ENCODE results near the gene CPEB3.

DNA sequence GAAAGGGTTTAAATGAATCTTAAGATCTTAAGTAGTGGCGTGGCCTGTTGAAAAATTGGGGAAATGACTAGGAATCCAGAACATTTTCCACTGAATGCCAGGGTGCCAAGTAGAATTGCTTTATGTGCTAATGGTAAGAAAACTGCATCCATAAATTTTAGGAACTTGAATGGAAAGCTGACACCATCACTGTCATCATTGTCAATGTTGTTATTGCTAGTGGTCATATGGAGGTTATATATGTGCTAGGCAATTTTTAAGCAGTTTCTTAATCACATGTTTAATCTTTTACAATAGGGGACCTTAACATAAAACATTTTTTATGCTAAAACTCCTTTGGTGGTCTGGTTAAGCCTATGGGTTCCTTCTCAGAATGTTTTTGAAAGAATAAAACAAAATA is 13.2 kb upstream of the CPEB3 start:
- TF ChIP-seq PAX5 (IDR thresholded peaks at IDR 0.05; ENCODE audit: insufficient read depth, low read length, severe bottlenecking) (no peak), POLR2A (IDR thresholded peaks at IDR 0.05; ENCODE audit: low read depth, low read length) (no peak), POU2F2 (IDR thresholded peaks at IDR 0.05; ENCODE audit: low read depth, low read length) (no peak), SPI1 (IDR thresholded peaks at IDR 0.05; ENCODE audit: low read depth, low read length) (no peak), TAF1 (IDR thresholded peaks at IDR 0.05; ENCODE audit: low read depth, low read length) (no peak)

All from GM12891 (cell line).